NCI-H524 (cell line): ENCODE results near the gene GTF2A1.
A peak's percentile ranks its signal among the peaks of the same experiment; 100 is the strongest.

Source experiments
- DNase-seq, 2 experiments: peaks; one replicate each; lab custom pipeline; 2025; lab: John Stamatoyannopoulos, UW

Gene GTF2A1

DNA sequence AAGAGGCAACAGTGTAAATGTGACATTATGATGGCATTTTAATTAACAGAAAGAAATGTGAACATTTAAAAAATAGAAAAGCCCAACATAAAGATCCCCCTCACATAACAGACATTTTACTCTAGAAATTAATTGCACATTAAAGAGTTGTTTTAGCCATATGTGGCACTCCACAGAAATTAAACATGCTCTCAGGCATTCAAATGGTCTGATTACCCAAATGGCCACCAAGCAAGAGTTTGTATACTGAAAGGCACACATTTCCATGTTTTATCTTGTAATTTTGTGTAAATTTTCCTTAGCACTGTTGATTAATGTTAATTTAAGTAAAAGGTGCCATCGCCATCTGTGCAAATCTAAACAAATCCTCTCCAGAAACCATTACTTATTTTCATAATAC, 43.5 kb downstream of the GTF2A1 start:
- no peak for DNase-seq

DNA sequence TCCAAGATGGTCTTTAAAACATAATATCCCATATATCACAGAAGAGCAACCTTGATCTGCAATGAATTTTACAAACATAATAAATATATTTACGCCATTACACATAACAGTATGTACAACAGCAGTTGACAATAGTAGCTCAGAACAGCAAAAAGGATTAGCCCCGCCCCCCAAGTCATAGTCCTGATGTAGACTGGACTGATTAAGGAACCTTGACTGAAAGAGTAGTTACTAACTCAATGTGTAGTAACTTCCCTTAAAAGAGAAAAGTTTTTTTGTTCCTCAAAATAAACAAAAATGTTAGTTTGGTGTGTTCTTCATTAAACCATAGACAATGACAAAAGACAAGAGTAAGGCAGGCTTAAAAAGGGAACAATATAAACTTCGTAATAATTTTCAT, 44.5 kb downstream of the GTF2A1 start:
- DNase-seq, result no peak

DNA sequence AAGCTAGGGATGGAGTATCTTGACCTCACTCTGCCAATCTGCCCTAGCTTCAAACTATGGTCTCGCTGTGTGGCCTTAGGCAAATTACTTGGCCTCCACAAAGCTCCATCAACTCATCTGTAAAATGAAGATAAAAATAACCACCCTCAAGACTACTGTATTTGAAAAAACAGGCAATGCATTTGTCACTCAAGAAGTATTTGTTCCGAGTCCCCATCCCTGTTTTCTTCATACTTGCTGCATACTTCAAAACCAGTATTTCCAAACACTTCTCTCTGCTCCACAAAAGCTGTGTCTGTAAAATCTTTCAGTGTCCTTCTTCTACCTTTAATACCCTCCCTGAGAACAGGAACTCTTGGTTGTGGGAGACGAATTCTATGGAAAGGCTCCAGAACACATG, 47.9 kb downstream of the GTF2A1 start:
- no peak for DNase-seq

DNA sequence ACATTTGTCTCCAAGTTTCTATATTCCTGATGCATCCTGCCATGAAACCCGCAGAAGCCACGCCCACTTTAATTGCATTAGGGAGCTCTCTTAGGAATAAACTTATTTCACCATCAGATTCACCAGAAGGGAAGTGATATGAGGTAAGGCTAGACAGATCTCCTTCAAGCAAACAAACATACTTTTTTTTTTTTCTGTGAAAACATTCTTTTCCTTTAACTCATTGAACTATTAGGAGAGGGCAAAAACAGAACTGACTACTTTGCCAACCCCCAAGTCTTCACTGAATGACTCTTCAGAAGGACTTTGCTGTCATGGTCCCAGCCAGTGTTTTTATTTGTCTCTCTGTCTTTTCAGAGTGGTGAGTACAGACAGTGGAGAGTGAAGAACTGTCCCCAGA, 48.4 kb downstream of the GTF2A1 start:
- DNase-seq, result no peak

DNA sequence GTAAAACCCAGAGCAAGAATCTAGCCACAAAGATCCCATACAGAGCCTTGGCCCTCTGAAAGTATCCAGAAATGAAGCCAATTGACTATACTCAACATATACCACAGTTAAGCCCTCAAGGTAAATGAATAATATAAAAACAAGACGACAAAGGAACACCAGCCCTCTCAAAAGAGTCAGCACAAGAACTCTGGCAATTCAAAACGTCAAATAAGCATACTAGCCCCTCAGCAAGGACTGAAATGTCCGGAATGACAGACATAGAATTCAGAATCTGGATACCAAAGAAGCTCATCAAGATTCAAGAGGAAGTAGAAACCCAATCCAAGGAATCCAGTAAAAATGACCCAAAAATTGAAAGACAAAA, 49.9 kb downstream of the GTF2A1 start:
- no peak for DNase-seq

DNA sequence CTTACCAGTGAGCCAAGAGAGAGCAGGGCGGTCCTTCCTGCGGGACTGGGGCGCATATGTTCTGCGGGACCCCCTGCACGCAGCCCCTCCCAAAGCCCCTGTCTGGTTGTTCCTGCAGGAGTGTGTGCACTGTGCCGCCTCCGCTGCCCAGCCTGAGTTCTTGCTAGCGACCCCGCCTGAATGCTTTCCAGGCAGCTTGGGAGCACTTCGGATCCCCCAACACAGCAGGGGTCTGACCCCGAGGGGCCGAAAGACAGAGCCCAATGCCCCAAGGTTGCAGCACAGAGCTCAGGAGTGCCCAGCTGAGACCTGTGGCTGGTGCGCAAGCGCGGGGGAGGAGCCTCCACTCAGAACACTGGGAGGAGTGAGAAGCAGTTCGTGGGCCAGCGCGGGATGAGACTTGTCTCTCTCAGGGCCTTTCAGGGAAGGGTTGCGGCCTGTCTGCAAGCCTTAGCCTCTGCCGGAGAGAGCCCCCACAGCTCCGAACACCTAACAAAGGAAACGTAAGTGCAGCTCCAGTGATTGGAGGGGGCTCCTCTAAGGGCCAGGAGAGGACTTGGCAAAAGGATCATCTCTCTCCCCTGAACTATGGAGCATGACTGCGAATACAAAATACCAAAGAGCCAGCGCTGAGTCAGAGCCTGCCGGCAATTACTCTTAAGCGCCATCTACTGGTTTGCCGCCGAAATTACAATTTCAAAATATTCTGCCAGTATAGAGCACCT, 50.5 kb downstream of the GTF2A1 start:
- peak; percentile 95 to 96 for DNase-seq

DNA sequence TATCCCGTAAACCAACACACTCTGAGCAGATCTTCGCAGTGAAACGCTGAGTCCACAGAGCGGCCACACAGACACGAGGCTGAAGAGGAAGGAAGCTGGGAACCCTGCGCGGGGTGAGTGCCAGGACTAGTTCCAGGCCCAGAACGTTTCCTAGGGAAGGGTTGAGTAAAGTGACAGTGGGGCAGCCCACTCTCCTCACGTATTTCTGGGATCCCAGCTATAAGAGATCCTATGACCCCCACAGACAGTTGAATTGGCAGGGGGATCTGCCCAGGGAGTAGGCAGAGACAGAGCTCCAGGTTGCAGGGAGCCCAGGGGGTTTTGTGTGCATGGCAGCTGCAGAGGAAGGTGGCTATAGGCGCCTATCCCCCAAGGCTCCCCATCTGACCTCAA, 51.1 kb downstream of the GTF2A1 start:
- DNase-seq, result peak in 1 of 2 experiments; percentile 48

DNA sequence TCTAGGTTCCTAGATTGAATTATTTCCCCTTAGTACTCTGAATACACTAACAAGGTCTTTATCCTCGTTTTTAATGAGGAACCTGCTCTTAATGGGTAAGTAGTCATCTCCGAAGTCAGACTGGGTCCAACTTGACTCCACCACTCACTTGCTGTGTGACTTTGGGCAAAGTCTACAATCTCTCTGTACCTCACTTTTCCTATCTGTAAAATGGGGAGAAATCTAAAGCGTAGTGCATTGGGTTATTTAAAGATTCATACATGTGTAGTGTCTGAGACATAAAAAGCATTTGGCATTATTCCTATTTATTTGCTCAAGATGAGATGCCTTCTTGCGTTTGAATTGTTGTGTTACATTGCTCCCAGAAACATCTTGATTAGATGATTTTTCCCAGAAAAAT, 51.5 kb downstream of the GTF2A1 start:
- DNase-seq, result no peak

DNA sequence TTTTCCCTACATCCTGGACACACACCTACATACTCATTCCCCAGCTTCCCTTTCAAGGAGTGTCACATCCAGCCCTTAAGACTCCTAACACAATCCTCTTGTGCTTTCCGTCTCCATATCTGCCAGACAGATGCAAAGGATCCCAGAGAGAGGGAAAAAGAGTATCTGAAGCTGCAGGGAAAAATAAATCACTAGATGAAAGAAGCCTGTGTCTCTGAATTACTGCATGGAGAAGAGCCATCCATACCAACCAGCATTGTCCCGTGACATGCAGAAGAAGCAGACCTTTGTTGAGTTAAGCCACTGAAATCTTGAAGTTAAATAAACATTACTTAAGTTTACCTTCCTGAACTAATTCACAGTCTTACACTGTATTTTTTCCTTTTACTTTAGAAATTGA, 54.6 kb downstream of the GTF2A1 start:
- DNase-seq, result no peak

DNA sequence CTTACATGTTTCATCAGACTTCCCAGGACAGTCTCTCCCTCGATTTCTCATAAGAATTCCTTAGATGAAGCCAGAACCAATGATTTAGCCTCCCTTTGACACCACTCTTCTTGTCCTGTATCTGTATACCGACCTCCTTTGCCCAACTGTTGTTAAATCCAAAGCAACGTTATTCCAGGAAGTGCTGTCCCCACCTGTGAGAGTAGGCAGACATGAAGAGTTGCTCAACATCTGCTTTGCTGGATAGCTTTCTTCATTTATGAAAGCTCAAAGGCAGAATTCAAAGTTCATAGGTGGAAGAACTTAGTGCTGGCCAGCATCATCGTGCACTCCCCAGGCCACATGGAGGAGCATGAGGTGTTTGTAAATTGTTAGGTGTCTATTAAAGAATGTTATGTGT, 55.6 kb downstream of the GTF2A1 start:
- DNase-seq, result no peak

DNA sequence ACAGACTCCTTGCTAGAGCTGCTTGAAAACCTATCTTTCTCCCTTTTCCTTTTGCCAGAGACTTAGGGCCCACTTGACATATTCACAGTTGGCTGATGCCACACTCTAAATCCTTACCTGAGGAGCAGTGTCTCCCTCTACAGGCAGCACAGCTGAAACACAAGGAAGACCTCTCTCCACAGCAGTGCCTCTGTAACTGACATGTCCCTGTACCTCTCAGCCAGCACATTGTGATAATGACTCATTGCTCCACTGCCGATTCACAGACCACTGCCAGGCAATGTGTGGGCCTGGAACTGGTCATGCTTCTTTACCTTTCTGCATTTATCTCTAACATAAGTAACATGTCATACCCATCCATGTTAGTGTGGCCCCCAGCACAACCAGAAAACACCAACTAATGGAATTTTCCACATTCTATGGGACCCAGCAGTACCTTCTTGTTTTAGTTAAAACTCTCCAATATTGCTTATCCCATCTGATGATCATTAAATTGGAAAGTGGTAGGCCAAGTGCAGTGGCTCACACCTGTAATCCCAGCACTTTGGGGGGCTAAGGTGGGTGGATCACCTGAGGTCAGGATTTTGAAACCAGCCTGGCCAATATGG, 56.5 kb downstream of the GTF2A1 start:
- DNase-seq, result peak; percentile 90 to 97

DNA sequence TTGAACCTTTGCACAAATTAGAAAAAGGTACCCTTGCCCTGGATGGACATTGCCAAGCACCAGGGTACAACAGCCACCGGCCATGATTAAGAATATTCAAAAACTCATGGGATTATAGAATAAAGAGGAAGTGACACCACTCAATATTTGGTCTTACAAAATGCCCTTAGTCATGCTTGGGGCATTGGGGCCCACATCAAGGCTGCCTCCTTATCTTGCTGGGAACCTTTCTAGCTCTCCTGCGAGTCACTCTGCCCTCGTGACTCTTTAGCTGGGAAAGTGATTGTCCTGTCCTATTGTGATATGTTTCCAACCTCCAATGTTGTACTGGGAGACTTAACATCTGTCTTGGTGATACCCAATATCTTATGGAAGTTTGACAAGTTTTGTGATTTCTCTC, 57.8 kb downstream of the GTF2A1 start:
- no peak for DNase-seq

DNA sequence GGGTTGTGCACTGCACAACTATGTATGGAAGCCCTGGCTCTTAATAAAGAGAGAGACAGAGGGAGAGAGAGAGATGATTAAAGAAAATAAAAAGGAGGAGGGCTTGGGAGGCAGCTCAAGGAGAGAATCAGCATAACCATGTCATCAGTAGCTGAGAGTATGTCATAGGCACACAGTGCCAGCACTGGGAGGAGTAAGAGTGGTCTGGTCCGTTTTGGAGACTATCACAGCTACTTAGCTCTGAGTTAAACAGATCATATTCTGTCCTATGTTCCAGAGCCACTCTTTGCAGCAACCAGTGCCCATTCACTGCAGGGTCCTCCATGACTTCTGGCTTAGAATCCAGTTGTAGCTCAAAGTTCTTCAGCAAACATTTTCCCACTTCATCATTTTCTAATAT, 59.0 kb downstream of the GTF2A1 start:
- DNase-seq, result no peak

DNA sequence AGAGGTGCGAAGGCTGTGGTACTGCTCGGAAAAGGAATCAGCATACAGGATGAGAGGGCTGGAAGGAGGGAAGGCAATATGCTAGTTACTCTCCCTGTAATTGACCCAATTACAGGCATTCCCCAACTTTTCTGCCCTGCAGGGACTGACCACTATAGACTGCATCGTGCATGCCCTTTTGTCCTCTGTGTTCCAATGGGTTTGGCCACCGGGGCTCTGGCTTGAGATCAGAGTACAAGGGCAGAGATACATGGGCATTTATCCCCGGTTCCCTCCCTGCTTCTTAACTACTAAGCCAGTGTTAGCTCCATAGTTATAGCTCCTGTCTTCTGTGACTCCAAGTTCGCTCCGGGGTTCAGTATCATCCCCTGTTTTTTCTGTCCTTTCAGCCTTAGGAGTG, 59.7 kb downstream of the GTF2A1 start:
- no peak for DNase-seq

DNA sequence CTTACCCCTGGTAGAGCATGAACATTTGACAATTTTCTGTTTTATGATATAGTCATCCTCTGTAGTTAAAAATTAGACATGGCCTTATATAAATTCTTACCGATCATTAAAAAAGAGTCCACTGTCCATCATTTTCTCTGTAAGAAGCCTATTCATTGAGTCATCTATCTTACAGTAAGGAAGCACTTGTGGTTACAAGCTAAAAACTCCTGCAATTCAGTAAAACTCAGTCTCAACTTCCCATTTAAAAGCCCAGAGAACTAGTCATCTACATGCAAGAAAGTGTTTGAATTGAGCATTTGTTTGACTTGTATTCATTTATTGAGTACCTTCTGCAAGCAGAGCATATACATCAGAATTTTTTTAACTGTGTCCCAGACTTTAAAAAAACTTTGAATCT, 63.3 kb downstream of the GTF2A1 start:
- no peak for DNase-seq

DNA sequence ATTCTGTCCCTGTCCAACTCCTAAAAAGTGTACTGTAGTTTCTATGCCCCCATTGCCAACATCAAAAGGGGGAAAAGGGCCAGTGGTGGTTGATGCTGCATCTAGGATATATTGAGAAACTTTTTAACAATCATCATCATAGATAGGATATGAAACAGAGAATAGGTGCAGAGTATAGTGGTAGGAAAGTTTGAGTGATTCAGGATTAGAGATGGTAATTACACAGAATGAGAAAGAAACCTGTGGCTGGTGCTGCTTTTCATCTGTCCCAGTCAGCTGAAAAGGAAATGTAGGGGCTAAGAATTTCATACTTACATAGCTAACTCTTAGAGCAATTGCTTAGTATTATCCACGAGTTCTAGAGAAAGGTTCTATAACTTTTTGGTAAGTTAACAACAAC, 67.6 kb downstream of the GTF2A1 start:
- DNase-seq, result no peak

DNA sequence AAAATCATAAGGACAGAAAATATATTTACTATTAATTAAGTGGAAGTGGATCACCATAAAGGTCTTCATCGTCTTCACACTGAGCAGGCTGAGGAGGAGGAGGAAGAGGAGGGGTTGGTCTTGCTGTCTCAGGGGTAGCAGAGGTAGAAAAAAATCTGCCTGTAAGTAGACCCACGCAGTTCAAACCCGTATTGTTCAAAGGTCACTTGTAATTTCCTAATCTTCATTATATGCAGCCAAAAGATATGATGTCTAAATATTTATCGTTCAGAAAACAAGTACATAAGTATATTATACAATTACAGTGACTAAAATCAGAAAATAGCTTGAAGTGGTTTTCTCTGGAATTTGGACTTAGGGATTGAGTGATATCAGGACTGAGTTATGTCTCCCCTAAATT, 72.1 kb downstream of the GTF2A1 start:
- DNase-seq, result no peak

DNA sequence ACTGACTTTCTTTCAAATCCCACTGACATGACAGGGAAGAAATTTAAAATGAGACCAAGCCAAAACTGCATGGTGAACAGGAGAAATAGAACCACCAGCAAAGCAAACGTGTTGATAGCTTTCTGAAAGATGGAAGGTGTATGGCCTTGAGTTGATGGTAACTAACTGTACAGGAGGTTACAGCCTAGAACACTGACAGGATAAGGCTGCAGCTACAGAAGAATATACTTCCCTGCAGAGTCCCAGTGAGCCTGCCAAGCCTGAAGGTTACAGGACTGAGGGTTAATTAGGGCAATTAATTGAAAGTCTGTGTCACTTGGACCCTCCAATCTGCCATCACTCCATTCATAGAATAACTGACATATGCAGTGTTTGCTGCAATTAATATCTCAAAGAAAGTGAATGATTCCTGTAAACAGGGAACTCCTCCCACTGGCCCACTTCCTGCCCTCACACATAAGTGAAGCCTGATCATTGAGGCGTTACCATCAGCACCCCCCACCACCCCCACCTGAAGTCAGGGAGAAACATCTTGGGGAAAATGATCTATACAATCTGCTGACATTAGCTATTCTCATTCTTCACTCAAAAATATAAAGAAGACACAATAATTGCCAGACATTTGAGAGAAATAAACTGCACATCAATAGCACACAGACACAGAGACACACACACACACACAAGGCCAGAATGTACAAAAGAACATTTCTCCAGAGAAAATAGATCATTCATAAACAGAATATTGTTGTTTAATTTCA, 73.4 kb downstream of the GTF2A1 start:
- DNase-seq, result peak in 1 of 2 experiments; percentile 18

DNA sequence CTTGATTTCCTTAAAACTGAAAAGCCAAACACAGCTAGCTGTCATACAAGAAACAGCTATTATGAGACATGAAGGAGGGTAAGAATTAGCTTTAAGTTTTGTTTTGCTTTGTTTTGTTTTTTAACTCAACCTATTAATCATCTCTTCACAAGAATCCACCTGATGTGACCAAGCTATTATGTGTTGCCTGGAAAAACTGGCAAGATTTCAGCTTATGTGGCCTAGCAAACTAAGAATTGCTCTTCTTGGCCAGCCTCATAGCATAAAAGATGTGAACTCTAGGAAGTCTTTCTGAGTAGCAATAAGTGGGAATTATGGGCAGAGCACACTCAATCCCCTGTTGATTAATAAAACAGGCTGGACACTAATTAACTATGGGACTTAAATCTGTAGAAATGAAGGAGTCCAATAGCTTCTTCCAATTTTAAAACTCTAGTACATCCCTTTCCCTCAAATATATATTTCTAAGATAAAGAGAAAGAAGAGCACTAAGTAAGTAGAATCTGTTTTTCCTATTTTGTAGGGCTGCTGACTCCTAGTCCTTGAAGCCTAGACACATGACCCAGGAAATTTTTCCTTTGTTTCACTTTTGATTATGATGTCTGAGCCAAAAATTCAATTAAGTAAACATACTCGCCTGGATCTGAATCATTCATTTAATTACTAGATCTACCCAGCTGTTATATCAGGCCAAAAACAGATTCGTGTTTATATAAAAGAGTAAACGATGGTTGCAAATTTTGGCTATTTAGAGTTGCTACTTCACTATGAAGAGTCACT, 75.7 kb downstream of the GTF2A1 start:
- DNase-seq, result no peak

DNA sequence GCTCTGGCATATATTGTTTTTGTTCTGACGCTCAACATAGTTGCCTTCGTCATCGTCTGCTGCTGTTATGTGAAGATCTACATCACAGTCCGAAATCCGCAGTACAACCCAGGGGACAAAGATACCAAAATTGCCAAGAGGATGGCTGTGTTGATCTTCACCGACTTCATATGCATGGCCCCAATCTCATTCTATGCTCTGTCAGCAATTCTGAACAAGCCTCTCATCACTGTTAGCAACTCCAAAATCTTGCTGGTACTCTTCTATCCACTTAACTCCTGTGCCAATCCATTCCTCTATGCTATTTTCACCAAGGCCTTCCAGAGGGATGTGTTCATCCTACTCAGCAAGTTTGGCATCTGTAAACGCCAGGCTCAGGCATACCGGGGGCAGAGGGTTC, 77.0 kb downstream of the GTF2A1 start:
- no peak for DNase-seq

DNA sequence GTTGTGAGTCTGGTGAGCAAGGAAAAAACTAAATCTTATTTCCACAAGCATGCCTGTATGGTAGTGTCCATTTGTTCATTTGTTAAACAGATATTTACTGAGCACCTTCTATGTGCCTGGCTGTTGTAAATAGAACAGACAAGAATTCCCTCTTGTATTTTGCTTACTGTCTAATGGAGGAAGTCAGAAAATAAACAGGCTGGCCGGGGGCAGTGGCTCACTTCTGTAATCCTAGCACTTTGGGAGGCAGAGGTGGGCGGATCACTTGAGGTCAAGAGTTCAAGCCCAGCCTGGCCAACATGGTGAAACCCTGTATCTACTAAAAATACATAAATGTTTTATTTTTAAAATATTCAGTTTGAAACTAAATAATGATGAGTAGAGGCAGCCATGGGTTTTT, 79.3 kb downstream of the GTF2A1 start:
- no peak for DNase-seq

DNA sequence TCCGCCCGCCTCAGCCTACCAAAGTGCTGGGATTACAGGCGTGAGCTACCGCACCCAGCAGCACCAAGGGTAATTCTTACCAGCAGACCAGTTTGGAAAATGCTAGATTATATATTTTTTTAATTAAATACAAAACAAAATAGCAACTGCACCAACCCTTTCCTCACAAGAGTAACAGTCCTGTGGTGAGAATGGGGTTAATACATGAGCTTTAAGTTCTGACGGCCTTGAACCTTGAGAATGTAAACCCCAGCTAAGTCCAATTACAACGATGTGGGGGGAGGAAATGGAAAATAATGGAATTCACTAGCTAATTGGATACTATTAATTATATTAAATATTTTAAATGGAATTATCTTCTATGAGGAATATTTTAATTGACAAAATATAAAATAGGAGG, 82.3 kb downstream of the GTF2A1 start:
- no peak for DNase-seq

DNA sequence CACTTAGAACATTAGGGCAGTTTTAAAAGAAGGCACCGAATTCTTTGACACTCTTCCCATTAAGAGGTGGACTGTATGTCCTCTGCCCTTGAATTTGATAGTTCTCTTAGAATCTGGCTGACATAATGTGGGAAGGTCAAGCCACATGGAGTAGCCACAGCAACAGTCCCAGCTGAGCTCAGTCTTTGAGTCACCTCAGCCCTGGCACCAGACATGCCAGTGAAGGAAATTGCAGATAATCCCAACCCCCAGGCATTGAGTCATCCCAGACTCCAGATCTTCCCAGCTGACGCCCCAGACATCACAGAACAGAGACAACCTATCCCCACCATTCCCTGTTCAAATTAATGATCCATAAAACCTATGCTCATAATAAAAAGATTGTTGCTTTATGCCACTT, 83.4 kb downstream of the GTF2A1 start:
- no peak for DNase-seq
